Stromal cell of bone marrow (primary cell): ENCODE data around the gene ZNF322.

Source experiments
- DNase-seq: peaks from one replicate; pipeline ENCODE4 v3.0.0-alpha.2; 2012; ENCODE audit warnings: low read depth

The ZNF322 gene

GRCh38 chr6:26588965-26589364 lies 70.6 kb downstream of the ZNF322 start:
- no peak for DNase-seq
